ENCODE measurements around the gene TFAP2A.

Gene TFAP2A

GRCh38 chr6:10429638-10430427, 15.0 kb upstream of the TFAP2A start:
- TF ChIP-seq CTCF (IDR thresholded peaks at IDR 0.05; ENCODE audit: control extremely low read depth, extremely low read depth, low read depth, missing control alignments) = peak; percentile 70
- CTCF ChIA-PET = interaction anchor here (0.8 to 4.1 kb wide), 30 partner anchors 8 to 1948 kb away, joined by 3 to 35 read pairs (median 4); partner anchors contain the start of gene TFAP2A
- no peak for DNase-seq (ENCODE audit: extremely low spot score)
- POLR2A ChIA-PET = no interaction called here

- no peak for TF ChIP-seq CTCF (IDR thresholded peaks at IDR 0.05; ENCODE audit: control extremely low read depth, extremely low read depth, low read depth, missing control alignments)
- ChIA-PET POLR2A (no interaction called here), CTCF (interaction anchor here (1.2 to 5.4 kb wide), 3 partner anchors 8 to 18 kb away, joined by 3 to 27 read pairs (median 6); partner anchors contain the start of gene TFAP2A)
- DNase-seq (ENCODE audit: extremely low spot score) = no peak
Observed at GRCh38 chr6:10426781-10427279, 12.0 kb upstream of the TFAP2A start.

- DNase-seq (ENCODE audit: extremely low spot score) = no peak
- CTCF ChIA-PET = interaction anchor here (0.9 to 5.4 kb wide), 4 partner anchors 9 to 17 kb away, joined by 3 to 27 read pairs (median 4); partner anchors contain the start of gene TFAP2A
- no peak for TF ChIP-seq CTCF (IDR thresholded peaks at IDR 0.05; ENCODE audit: control extremely low read depth, extremely low read depth, low read depth, missing control alignments)
- POLR2A ChIA-PET = no interaction called here
Observed at GRCh38 chr6:10425975-10426780, 11.3 kb upstream of the TFAP2A start.

- TF ChIP-seq CTCF (IDR thresholded peaks at IDR 0.05; ENCODE audit: control extremely low read depth, extremely low read depth, low read depth, missing control alignments) = no peak
- POLR2A ChIA-PET = no interaction called here
- CTCF ChIA-PET = interaction anchor here (0.9 to 5.4 kb wide), 5 partner anchors 8 to 1442 kb away, joined by 3 to 27 read pairs (median 3); partner anchors contain the start of gene TFAP2A
- DNase-seq (ENCODE audit: extremely low spot score) = no peak
Observed at GRCh38 chr6:10425176-10425974, 10.5 kb upstream of the TFAP2A start.

GRCh38 chr6:10424040-10424439, 9.2 kb upstream of the TFAP2A start:
- CTCF ChIA-PET = interaction anchor here (1.2 to 5.4 kb wide), 2 partner anchors 11 to 1441 kb away, joined by 3 to 27 read pairs; no protein-coding TSS in a partner anchor
- peak; percentile 15 for DNase-seq (ENCODE audit: extremely low spot score)
- no peak for TF ChIP-seq CTCF (IDR thresholded peaks at IDR 0.05; ENCODE audit: control extremely low read depth, extremely low read depth, low read depth, missing control alignments)
- POLR2A ChIA-PET = no interaction called here

GRCh38 chr6:10422737-10423034, 7.8 kb upstream of the TFAP2A start:
- POLR2A ChIA-PET = no interaction called here
- CTCF ChIA-PET = interaction anchor here (1.5 to 5.4 kb wide), 3 partner anchors 12 to 41 kb away, joined by 3 to 27 read pairs (median 5); no protein-coding TSS in a partner anchor
- DNase-seq (ENCODE audit: extremely low spot score) = no peak
- no peak for TF ChIP-seq CTCF (IDR thresholded peaks at IDR 0.05; ENCODE audit: control extremely low read depth, extremely low read depth, low read depth, missing control alignments)
